Mesothelial cell of epicardium (in vitro differentiated cells): Measurements from ENCODE around the gene KCNC1. TPM values are rescaled to one million over a fixed set of nuclear protein-coding genes. Genes with fewer than 3 reads are reported as not detected.

Source experiments
- DNase-seq, 2 experiments: peaks; one replicate each; pipeline ENCODE4 v3.0.0; 2021; ENCODE audit warnings: low spot score in 2 of 2; ENCODE audit not compliant: unreplicated experiment in 2 of 2
- H3K27ac Mint-ChIP-seq: 2 replicates; pipeline ENCODE4 v1.8.0; 2021; ENCODE audit warnings: mixed read lengths
- H3K27me3 Mint-ChIP-seq: 2 replicates; pipeline ENCODE4 v1.8.0; 2021; ENCODE audit warnings: low read depth, mixed read lengths
- H3K36me3 Mint-ChIP-seq: 2 replicates; pipeline ENCODE4 v1.8.0; 2021; ENCODE audit warnings: mixed read lengths
- H3K4me1 Mint-ChIP-seq: 2 replicates; pipeline ENCODE4 v1.8.0; 2021; ENCODE audit warnings: mixed read lengths
- H3K4me3 Mint-ChIP-seq: 2 replicates; pipeline ENCODE4 v1.8.0; 2021; ENCODE audit warnings: mild to moderate bottlenecking, moderate library complexity, mixed read lengths
- H3K9me3 Mint-ChIP-seq: 2 replicates; pipeline ENCODE4 v1.8.0; 2021; ENCODE audit warnings: mixed read lengths
- total RNA-seq: library from RNA; stranded (reverse); gene quantifications from 3 replicates; pipeline ENCODE4 v1.2.1, GENCODE V29; 2021
- TF ChIP-seq, protein P1 (sequence below): fragments of 200-600 bp; sonication (generic); IDR thresholded peaks from one replicate; pipeline ENCODE4 v1.5.0; 2021; ENCODE audit warnings: antibody characterized with exemption; ENCODE audit not compliant: unreplicated experiment

Gene KCNC1
- total RNA-seq, 1 donor from 2014 or later, result 0.20 TPM

DNA sequence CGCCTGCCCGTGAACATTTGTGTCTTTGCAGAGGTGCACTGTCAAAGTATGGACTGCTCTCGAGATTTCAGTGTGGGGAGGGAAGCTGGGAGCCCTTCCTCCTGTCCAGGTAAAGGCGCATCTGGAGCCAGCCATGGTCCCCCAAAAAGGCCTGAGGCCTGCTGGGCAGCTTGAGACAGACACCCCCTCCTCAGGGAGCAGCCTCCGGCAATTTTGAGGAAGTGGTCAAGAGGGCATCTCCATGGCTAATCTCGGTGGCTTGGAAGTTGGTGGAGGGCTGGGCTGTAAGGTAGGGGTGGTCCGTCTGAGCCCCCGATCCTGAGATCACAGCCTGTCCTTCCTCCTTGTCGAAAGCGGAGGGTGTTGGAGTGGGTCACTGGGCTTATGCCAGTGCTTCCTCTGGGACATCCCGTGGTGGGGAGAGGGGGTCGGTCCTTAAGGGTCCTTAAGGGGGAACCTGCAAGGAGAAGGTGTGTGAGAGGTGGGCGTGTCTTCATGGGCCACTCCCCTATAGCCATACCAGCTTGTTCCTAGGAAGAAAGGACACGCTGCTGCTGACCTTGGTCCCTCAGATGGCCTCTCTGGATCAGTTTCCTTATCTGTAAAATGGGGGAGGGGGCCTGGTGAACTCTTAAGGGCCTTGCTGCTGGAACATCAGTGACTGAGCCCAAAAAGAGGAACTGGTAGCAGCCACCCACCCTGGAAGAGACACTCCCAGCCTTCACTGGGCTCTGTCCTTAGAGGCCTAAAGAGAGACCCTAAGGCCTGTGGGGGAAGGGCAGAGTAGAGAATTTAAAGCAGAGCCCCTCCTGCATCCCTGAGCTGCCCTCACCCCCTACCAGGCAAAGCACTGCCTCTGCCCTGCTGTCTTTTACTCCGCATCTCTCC is 2.6 kb downstream of the KCNC1 start:
- Mint-ChIP-seq H3K4me1 (peaks cover 3% of the 10 kb centered on the region), H3K36me3 (no peaks in the 10 kb centered on the region), H3K27me3 (peaks cover 55% of the 10 kb centered on the region), H3K9me3 (no peaks in the 10 kb centered on the region), H3K27ac (no peak overlapping the region), H3K4me3 (peak overlapping the region; percentile 4)
- no peak for DNase-seq
- TF ChIP-seq, protein P1, sequence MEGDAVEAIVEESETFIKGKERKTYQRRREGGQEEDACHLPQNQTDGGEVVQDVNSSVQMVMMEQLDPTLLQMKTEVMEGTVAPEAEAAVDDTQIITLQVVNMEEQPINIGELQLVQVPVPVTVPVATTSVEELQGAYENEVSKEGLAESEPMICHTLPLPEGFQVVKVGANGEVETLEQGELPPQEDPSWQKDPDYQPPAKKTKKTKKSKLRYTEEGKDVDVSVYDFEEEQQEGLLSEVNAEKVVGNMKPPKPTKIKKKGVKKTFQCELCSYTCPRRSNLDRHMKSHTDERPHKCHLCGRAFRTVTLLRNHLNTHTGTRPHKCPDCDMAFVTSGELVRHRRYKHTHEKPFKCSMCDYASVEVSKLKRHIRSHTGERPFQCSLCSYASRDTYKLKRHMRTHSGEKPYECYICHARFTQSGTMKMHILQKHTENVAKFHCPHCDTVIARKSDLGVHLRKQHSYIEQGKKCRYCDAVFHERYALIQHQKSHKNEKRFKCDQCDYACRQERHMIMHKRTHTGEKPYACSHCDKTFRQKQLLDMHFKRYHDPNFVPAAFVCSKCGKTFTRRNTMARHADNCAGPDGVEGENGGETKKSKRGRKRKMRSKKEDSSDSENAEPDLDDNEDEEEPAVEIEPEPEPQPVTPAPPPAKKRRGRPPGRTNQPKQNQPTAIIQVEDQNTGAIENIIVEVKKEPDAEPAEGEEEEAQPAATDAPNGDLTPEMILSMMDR, result no peak

DNA sequence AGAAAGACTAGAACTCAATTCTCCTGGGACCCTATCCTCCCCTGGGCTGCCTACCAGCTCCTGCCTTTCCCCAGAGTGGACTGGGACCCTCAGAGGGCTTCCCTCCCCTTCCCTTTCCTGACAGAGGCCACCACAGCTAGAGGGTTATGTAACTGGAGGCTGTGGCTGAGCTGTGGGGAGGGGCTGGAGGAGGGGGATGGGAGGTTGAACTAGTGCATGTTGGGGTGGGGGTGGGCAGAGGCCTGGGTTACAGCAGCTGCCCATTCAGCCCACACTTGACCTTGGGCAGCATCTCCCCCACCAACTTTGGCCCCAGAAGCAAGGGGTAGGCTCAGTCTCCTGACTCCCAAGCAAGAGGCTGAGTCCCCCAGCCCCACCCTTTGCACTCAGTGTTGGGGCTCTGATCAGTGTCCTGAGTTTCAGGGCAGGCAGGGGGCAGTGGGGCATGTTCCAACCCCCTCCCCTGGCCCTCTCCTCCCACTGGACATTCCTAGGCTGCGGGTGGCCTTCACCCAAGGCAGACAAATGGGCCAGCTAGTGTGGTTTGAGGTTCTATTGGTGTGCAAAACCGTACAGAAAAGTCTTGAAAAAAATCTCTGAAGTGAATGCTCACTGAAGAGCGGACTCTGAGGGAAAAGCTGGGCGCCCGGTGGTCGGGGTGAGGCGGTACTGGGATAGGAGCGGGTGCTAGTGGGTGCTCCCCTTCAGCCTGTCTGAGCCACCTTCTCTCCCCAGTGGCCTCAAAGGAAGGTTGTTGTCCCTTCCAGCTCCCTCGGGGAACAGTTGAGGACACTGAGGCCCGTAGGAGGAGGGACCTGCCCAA is 3.8 kb downstream of the KCNC1 start:
- TF ChIP-seq, protein P1, result no peak
- no peaks in the 10 kb centered on the region for H3K36me3 Mint-ChIP-seq
- H3K27me3 Mint-ChIP-seq, result peaks cover 47% of the 10 kb centered on the region
- H3K27ac Mint-ChIP-seq, result no peak overlapping the region
- no peaks in the 10 kb centered on the region for H3K9me3 Mint-ChIP-seq
- H3K4me3 Mint-ChIP-seq, result no peak overlapping the region
- no peak for DNase-seq
- peaks cover 3% of the 10 kb centered on the region for H3K4me1 Mint-ChIP-seq

DNA sequence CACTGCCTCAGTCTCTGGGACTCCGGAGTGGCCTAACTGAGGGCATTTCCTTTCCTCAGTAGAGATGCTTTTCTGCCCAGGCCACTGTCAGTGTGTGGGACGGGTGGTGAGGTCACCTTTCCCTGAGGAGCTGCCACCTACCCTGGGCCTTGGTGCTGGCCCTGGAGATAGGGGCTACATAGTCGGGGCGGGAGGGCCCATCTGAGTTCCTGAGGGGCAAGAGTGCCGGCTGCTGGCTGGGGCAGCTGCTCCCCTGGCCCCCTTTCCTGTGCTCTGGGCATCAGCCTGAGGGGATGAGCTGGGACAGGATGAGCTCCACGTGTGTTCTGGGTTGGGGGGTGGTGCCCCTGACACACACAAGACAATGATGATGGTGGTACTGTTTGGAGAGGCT is 5.4 kb downstream of the KCNC1 start:
- H3K4me1 Mint-ChIP-seq, result no peaks in the 10 kb centered on the region
- H3K27ac Mint-ChIP-seq, result no peak overlapping the region
- TF ChIP-seq, protein P1, result no peak
- peaks cover 39% of the 10 kb centered on the region for H3K27me3 Mint-ChIP-seq
- no peak overlapping the region for H3K4me3 Mint-ChIP-seq
- H3K36me3 Mint-ChIP-seq, result no peaks in the 10 kb centered on the region
- no peak for DNase-seq
- no peaks in the 10 kb centered on the region for H3K9me3 Mint-ChIP-seq

DNA sequence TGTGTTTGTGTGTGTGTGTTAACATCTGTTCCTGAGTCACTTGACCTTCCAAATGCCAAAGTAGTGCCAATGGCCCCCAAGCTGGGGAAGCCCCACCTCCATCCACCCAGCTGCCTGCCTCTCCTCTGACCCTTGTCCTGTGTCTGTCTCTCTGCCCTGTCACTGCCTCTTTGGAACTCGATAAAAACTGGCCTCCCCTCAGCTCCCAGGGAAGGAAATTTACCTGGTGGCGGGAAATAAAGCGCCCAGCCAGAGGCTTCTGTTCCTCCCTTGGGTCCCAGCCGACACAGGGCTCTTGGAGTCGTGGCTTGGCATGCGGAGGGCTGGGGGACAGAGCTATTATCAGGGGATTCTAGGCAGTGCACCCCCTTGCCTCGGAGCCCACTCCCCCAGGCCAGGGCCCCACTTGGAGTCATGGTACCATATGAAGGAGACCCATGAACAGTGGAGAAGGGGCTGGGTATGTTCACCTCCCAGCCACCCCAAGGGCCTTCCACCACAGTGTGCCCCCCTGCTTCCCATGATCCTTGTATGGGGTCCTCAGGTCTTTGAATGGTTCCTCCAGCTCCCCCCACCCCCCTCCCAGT is 6.2 kb downstream of the KCNC1 start:
- DNase-seq, result no peak
- TF ChIP-seq, protein P1, result no peak
- H3K36me3 Mint-ChIP-seq, result no peaks in the 10 kb centered on the region
- H3K27ac Mint-ChIP-seq, result no peak overlapping the region
- no peak overlapping the region for H3K4me3 Mint-ChIP-seq
- H3K27me3 Mint-ChIP-seq, result peaks cover 44% of the 10 kb centered on the region
- no peaks in the 10 kb centered on the region for H3K9me3 Mint-ChIP-seq
- no peaks in the 10 kb centered on the region for H3K4me1 Mint-ChIP-seq

DNA sequence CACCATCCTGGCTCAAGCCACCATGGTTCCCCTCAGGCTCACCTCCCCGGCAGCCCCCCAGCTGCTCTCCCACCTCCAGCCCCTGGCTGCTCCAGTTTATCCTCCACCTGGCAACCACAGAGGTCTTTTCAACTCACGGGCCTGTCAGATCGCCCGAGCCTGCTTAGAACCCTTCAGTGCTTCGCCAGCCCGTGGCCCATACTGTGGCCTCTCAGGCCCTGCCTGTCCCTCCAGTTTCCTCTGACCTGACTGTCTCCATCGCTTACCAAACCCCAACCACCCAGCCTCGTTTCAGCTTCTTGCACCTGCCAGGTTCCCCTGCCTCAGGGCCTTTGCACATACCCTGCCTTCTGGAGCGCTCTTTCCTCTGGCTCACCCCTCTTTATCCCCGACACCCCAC is 6.9 kb downstream of the KCNC1 start:
- H3K9me3 Mint-ChIP-seq, result no peaks in the 10 kb centered on the region
- TF ChIP-seq, protein P1, result no peak
- no peaks in the 10 kb centered on the region for H3K36me3 Mint-ChIP-seq
- H3K27ac Mint-ChIP-seq, result no peak overlapping the region
- H3K4me3 Mint-ChIP-seq, result no peak overlapping the region
- peaks cover 45% of the 10 kb centered on the region for H3K27me3 Mint-ChIP-seq
- H3K4me1 Mint-ChIP-seq, result no peaks in the 10 kb centered on the region
- DNase-seq, result no peak
